ENCODE measurements around the gene ZNF329.

Gene ZNF329

DNA sequence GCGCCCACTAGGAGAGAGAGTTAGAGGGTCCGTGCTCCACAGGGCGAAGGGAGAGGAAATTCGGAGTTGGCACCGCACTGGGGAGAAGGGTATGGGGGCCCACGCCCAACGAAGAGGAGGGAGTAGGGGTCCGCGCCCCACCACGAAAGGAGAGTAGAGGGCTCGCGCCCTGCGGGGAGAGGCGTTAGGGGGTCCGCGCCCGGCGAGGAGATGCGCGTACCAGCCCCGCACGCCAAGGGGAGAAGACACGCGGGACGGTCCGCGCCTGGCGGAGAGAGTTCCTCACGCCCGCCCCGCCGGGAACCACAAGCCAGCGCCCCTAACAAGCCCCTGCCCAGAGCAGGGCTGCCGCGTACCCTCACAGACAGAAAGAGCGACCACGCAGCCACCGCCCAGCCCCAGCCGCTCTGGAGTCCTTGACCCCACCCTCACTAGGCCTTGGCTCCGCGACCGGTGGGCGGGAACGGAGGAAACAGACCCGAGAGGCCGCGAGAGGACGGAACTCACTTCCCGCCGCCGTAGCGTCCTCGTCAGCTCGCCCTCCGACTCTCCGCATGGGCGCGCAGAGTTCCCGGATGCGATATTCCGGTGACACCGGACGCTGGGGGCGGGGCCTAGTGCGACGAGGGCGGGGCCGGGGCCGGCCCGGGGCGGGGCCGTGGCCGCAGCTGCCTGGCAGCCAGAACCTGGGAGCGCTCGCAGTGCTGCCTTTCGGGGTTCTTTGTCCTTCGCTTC lies 32.6 kb downstream of the ZNF329 start:
- DNase-seq: no peak

DNA sequence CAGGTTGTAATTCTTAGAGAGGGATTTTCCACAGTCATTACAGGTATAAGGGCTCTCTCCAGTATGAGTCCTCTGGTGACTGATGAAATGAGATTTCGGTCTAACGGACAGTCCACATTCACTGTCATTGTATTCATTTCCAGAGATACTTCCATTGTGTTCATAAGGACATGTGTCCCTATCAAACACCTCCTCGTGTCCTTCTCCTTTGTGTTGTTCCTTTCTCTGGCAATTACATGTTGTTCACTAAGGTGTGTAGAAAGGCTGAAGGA lies 42.1 kb downstream of the ZNF329 start:
- DNase-seq: no peak

GRCh38 chr19:58107778-58108545 lies 42.6 kb downstream of the ZNF329 start:
- DNase-seq: no peak

- no peak for DNase-seq
Measured at GRCh38 chr19:58098682-58098998, 51.9 kb downstream of the ZNF329 start.

DNA sequence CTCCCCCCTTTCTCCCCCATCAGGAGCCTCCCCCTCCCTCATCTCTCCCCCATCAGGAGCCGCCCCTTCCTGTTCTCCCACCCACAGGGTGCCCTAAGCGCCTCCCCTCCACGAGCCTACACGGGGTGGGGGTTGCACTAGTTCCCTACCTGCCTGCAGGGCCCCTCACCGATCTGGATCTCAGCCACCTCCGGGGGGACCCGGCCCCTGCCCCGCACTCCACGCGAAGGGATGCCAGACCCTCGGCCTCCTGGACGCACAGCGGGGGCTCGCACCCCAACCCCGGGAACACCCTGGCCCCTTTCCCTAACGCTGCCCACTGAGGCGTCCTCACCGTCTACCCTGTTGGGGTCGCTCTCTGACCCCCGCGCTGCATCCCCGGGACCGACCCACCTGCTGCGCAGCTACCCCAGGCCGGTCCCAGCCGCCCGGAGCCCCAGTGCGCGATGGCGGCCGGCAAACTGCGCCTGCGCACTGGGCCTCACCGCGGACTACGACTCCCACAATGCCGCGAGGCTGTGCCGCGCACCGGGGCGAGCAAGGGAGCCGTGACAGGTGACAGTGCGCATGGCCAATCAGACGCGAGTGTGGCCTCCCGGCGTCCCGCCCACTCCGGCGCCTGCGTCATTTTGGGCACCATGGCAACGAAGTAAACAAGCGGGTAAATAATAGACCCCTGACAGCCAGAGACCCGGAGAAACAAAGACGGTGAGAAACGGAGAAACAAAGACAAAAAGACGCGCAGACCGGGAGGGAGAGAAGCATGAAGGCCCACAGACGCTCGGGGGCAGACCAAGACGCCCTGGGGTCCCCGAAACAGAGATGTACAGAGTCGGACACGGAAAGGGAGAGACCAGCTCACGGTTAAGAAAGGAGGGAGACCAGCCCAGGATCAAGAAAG lies 52.6 kb downstream of the ZNF329 start, which contains the start of gene ZSCAN18:
Gene ZSCAN18 (minus strand): TSS at position 451 of the 901 bp plus-strand sequence. CDS start 7,964 bp downstream, outside the sequence.
- DNase-seq: peak; percentile 93

GRCh38 chr19:58097349-58097748 lies 53.2 kb downstream of the ZNF329 start:
- DNase-seq: no peak

DNA sequence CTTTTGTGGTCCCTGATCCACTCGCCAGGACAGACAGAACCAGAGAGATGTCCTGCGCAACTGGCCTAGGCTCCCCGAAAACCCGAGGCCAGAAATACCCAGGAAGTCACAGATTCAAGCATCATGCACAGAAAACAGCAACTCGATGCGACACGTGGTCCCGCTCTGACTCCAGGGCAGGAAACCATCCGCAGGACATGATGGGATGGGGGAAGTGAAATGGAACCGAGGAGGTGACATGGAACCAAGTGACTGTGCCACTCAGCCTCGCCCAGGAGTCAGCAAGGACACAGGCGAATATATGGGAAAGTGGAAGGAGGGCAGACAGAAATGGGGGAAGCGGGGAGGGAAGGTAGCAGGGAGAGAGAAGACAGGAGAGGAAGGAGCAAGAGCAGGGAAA lies 53.7 kb downstream of the ZNF329 start:
- no peak for DNase-seq

- DNase-seq: no peak
Measured at GRCh38 chr19:58095328-58095727, 55.3 kb downstream of the ZNF329 start.

DNA sequence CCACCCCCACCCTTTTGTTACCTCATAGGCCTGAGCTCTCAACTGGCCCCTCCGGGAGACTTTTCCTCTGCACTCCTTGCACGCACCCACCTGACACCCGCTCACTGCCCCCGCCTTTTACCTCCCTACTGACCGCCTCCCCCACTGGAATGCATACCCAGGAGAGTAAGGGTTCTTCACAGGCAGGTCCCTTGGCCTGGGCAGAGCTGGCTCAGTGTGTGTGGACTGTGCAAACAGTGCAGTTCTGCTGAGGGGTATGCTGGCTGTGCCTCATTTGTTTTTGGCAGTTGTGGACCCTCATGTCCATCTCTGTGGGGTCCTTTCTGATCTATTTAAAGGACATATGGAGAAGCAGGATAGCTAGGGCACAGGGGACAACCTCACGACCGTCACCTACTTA lies 57.5 kb downstream of the ZNF329 start:
- no peak for DNase-seq

DNA sequence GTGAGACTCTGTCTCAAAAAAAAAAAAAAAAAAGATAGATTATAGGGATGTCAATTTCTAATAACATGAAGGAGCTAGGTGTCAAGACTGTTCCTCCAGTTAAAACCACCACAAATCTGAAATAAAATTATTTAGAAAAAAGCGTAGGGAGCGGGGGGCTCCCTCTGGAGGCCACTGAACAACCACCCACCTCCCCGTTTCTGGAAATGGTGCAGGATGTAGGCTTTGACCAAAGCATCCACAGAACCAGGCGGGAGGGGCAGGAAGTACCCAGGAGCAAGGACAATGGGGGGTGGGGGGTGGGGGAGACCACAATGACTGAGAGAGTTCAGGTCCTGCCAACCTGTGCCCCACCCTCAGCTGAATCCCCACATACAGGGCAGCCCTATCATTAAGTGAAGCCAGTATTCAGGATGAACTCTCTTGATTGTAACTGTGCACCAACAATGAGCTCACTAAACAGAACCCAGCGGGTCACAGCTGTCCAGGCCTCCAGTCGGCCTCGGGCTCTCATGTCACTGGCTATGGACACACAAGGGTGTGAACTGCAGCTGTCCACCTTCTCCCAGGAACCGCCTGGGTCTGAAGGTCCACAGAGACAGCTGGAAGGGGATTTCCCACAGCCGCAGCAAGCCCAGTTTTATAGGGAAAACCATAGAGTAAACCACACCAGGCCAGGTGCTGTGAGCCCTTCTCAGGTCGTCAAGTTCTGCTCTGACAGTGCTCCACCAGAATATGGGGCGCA lies 59.2 kb downstream of the ZNF329 start:
- DNase-seq: no peak

DNA sequence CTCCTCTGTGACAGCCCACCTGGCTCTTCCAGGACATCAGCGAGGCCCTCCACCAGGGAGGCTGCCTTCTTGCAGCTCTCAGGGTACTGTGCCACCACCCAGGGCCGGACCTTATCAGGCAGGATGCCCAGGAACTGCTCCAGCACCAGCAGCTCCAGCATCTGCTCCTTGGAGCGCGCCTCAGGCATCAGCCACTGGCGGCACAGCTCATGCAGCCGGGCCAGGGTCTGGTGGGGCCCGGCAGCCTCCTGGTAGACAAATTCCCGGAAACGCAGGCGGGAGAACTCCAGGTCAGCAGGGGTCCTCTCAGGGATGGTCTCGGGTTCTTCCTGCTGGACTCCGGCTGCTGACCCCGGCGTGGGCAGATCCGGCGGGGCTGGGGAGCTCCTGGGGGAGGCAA lies 60.7 kb downstream of the ZNF329 start:
- no peak for DNase-seq

DNA sequence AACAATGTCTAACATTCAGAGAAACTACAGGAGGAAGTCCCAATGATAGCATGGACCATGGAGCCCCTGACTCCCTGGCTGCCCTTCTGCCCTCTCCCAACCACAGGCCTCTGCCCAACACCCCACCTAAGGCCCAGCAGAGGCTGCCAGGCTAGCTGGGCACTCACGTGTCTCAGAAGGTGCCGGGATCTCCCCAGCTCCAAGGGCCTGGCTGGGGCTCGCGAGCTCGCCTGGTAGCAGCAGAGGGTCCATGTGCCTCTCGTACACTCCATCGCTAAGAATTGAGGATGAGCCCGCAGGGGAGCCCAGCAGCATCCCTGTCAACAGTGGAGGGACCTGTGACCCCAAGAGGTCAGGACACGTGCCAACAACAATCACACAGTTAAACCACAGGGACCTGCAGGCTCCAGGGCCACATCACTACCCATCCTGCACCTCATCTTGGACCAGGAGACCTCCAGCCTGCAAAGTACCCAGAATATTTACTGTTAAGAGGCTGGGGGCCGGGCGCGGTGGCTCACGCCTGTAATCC lies 62.0 kb downstream of the ZNF329 start:
- DNase-seq: no peak

DNA sequence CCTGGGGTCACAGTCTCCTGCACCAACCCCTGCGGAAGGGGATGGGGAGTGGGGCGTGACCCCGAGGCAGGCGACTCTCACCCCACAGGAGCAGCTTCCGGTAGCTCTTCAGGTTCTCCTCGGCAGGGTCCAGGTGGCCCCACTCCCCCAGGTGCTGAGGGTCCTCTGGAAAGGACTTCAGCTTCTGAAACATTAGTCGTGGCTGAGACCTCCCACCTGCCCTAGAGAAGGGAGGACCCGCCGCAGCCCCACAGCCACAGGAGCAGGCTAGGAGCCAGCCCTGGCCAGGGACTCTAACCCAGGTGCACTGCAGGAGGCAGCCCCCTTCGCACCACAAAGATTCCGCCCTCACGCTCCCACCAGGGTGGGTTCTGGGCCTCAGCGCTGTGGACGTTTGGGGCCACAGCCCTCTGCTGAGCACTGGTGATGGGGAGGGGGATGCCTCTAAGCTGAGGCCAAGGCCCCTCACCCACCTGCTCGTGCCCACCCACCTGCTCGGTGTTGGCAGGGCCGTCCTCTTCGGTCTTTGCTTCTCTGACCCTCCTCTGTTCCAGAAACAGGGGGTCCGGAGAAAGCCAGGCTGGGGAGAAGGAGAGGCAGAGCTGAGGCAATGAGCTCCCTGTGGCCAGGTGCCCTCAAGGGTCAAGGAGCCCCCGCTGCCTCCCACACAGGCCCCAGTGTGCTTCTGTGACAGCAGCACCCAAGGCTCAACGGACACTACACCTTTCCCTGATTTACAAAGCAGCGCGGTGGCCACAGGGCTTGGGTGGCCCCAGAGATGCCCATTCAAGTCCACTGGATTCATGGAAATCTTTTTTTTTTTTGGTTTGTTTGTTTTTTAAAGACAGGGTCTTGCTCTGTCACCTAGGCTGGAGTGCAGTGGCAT lies 63.5 kb downstream of the ZNF329 start:
- no peak for DNase-seq

DNA sequence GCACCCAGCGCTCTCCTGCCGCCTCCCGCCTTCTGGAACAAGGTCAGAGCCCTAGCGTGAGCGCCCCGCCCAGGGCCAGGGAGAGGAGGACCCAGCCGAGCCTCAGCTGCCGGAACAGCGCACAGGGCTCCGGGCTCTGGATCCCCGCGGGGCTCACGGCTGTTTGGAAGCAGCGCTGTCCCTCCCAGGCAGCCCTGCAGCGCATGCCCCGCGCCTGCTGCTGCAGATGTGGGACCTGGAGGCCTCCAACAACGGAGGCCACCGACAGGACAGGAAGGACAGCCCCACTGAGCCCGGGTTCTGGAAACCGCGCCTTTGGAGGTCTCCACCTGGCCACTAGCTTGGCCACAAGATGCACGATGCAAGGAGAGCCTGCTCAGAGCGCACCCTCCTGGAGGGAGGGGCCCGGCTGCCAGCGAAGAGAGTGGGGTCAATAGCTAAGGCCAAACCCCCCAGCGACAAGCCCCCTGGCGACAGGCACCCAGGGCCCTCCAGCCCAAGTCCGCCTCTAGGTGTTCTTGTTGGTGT lies 65.2 kb downstream of the ZNF329 start:
- DNase-seq: no peak

DNA sequence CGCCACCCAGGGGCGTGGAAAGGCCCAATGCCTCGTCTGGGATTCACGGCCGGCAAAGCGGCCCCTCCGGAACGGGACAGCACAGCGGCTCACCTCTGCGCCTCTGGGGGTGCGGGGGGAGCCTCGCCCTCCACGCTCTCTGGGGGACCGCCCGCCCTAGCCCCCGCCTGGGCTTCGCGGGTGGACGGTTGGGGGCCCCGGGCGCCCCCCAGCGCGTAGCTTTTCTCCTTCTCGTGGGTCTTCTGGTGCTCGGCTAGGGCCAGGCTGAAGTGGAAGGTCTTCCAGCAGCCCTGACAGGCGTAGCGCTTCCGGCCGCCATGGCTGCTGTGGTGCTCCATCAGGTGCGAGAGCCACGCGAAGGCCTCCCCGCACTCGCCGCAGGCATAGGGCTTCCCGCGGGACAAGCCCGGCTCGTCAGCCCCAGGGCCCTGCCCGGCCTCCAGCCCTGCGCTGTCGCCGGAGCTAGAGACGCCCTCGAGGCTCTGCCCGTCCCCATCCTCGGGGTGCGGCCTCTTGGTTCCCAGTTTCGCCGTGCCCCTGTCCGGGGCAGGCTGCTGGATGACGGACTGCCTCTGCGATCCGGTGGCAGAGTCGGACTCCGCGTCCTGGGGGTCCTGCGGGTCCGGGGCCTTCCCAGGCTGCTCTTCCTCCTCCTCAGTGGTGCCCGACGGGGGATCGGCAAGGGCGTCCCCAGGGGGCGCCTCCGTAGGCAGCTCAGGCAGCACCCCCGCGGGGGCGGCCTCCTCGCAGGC lies 65.8 kb downstream of the ZNF329 start:
- no peak for DNase-seq

- DNase-seq: no peak
Measured at GRCh38 chr19:58083021-58083420, 67.6 kb downstream of the ZNF329 start.

GRCh38 chr19:58079792-58080191 lies 70.8 kb downstream of the ZNF329 start:
- no peak for DNase-seq

Data from activated gamma-delta T cell treated with Interleukin-2 at 50 U/mL for 16 hours (primary cell).